Hepatocyte (in vitro differentiated cells): ENCODE results near the gene AGAP6. TPM values are rescaled to one million over a fixed set of nuclear protein-coding genes. Genes with fewer than 3 reads are reported as not detected.
"Not testable (repeated sequence)": the region's sequence is repeated elsewhere in the genome, so short reads cannot be mapped to it uniquely, and the experiment has no call there.

Source experiments
- DNase-seq: peaks from one replicate; pipeline ENCODE4 v3.0.0-alpha.2; 2016; ENCODE audit warnings: low spot score
- H2AFZ ChIP-seq: fragments of 200-600 bp; sonication (generic); 2 replicates; pipeline ENCODE4 v1.6.0; 2016; ENCODE audit warnings: antibody characterized with exemption, mild to moderate bottlenecking
- H3K27ac ChIP-seq: fragments of 200-600 bp; sonication (generic); 2 replicates; pipeline ENCODE4 v1.5.1; 2016; ENCODE audit warnings: mild to moderate bottlenecking
- H3K27me3 ChIP-seq: fragments of 200-600 bp; sonication (generic); 2 replicates; pipeline ENCODE4 v1.6.1; 2016
- H3K36me3 ChIP-seq: fragments of 200-600 bp; sonication (generic); replicated peaks from 2 replicates; pipeline ENCODE4 v1.5.1; 2016; ENCODE audit warnings: low read depth; ENCODE audit not compliant: insufficient read depth
- H3K4me1 ChIP-seq: fragments of 200-600 bp; sonication (generic); 2 replicates; pipeline ENCODE4 v1.5.1; 2016; ENCODE audit warnings: mild to moderate bottlenecking, moderate library complexity; ENCODE audit not compliant: insufficient read depth
- H3K4me2 ChIP-seq: fragments of 200-600 bp; sonication (generic); 2 replicates; pipeline ENCODE4 v1.6.0; 2016
- H3K4me3 ChIP-seq: fragments of 200-600 bp; sonication (generic); 2 replicates; pipeline ENCODE4 v1.5.1; 2016; ENCODE audit warnings: mild to moderate bottlenecking
- H3K79me2 ChIP-seq: fragments of 200-600 bp; sonication (generic); 2 replicates; pipeline ENCODE4 v1.6.0; 2017; ENCODE audit warnings: mild to moderate bottlenecking
- H3K9me2 ChIP-seq: fragments of 200-600 bp; sonication (generic); replicated peaks from 2 replicates; pipeline ENCODE4 v1.6.0; 2017; ENCODE audit warnings: mild to moderate bottlenecking; ENCODE audit not compliant: insufficient read depth
- H3K9me3 ChIP-seq: fragments of 200-600 bp; sonication (generic); 2 replicates; pipeline ENCODE4 v1.5.1; 2016; ENCODE audit warnings: low read depth, mild to moderate bottlenecking
- H4K20me1 ChIP-seq: fragments of 200-600 bp; sonication (generic); 2 replicates; pipeline ENCODE4 v1.6.0; 2016; ENCODE audit warnings: mild to moderate bottlenecking; ENCODE audit not compliant: insufficient read depth, poor library complexity, severe bottlenecking
- EZH2 ChIP-seq: fragments of 200-600 bp; sonication (generic); IDR thresholded peaks from 2 replicates; pipeline ENCODE4 v1.6.1; 2016; ENCODE audit warnings: antibody characterized with exemption, mild to moderate bottlenecking, borderline replicate concordance
- EZH2phosphoT487 ChIP-seq: fragments of 200-600 bp; sonication (generic); IDR thresholded peaks from one replicate; pipeline ENCODE4 v1.6.1; 2018; ENCODE audit warnings: antibody characterized with exemption, mild to moderate bottlenecking, low read depth, moderate library complexity; ENCODE audit not compliant: unreplicated experiment, severe bottlenecking
- WGBS: methylation state at CpG from one replicate; pipeline ENCODE4 v1.1.6; 2016; ENCODE audit warnings: low lambda C conversion rate; ENCODE audit errors: missing lambda C conversion rate; 5-methylcytosine and 5-hydroxymethylcytosine counted together
- polyA plus RNA-seq: library from polyadenylated mRNA; unstranded; fragments of >200 nt; fragmentation: Nextera tagmentation; extraction: Ambion mirVana; gene quantifications from 2 replicates; pipeline ENCODE4 v1.2.1, GENCODE V29; 2016
- total RNA-seq: library from RNA; depleted of rRNA; stranded (reverse); fragments of >200 nt; gene quantifications from 2 replicates; pipeline ENCODE4 v1.2.3, GENCODE V29; 2014
- TF ChIP-seq, protein P1 (sequence below): fragments of 200-600 bp; sonication (generic); IDR thresholded peaks from 2 replicates; pipeline ENCODE4 v1.5.1; 2016; ENCODE audit warnings: antibody characterized with exemption, mild to moderate bottlenecking; ENCODE audit not compliant: poor library complexity

The AGAP6 gene
- total and polyA plus RNA-seq, 2 experiments from 2014 or later: 6.2 to 7.6 TPM

GRCh38 chr10:50044941-50045664 lies 56.9 kb downstream of the AGAP6 start:
- H3K36me3 ChIP-seq: no peaks in the 10 kb centered on the region
- DNase-seq: no peak
- 61% methylated on average over 5 of the region's 5 CpGs for WGBS
- H3K9me2 ChIP-seq: no peaks in the 10 kb centered on the region
- H3K4me2 ChIP-seq: no peak overlapping the region
- H2AFZ ChIP-seq: no peak overlapping the region
- no peak overlapping the region for H3K4me3 ChIP-seq
- H4K20me1 ChIP-seq: no peaks in the 10 kb centered on the region
- no peaks in the 10 kb centered on the region for H3K79me2 ChIP-seq
- TF ChIP-seq EZH2 (no peak), EZH2phosphoT487 (no peak)
- TF ChIP-seq, protein P1, sequence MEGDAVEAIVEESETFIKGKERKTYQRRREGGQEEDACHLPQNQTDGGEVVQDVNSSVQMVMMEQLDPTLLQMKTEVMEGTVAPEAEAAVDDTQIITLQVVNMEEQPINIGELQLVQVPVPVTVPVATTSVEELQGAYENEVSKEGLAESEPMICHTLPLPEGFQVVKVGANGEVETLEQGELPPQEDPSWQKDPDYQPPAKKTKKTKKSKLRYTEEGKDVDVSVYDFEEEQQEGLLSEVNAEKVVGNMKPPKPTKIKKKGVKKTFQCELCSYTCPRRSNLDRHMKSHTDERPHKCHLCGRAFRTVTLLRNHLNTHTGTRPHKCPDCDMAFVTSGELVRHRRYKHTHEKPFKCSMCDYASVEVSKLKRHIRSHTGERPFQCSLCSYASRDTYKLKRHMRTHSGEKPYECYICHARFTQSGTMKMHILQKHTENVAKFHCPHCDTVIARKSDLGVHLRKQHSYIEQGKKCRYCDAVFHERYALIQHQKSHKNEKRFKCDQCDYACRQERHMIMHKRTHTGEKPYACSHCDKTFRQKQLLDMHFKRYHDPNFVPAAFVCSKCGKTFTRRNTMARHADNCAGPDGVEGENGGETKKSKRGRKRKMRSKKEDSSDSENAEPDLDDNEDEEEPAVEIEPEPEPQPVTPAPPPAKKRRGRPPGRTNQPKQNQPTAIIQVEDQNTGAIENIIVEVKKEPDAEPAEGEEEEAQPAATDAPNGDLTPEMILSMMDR: no peak
- no peaks in the 10 kb centered on the region for H3K9me3 ChIP-seq
- no peaks in the 10 kb centered on the region for H3K4me1 ChIP-seq
- no peak overlapping the region for H3K27ac ChIP-seq
- H3K27me3 ChIP-seq: no peaks in the 10 kb centered on the region

GRCh38 chr10:50046457-50046856 lies 58.3 kb downstream of the AGAP6 start:
- 68% methylated on average over 9 of the region's 9 CpGs for WGBS
- not testable (repeated sequence) for H4K20me1 ChIP-seq, H3K4me1 ChIP-seq, H3K79me2 ChIP-seq, H3K9me2 ChIP-seq, H3K4me2 ChIP-seq, H2AFZ ChIP-seq, H3K27ac ChIP-seq, H3K4me3 ChIP-seq, H3K36me3 ChIP-seq, H3K9me3 ChIP-seq, H3K27me3 ChIP-seq, DNase-seq

DNA sequence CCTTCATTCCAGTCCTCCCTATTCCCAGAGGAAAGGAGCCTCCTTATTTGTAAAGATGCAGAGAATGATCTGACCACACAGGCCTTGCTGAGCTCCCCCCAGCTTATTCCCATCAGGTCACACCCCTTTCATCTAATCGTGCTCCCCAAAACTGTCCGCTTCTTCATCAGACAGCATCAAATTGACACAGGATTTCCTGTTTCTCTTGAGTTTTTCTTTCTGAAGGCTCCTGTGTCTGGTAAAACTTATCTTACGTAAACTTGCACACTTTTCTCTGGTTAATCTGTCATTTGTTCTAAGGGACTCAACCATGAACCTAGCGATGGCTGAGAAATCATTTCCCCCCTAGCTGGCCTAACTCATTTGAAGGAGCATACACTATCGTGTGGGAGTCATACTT lies 59.4 kb downstream of the AGAP6 start:
- H3K27ac ChIP-seq, H3K36me3 ChIP-seq, H3K4me3 ChIP-seq, H3K9me2 ChIP-seq, H4K20me1 ChIP-seq, H3K79me2 ChIP-seq, H3K4me1 ChIP-seq, H3K4me2 ChIP-seq, H3K27me3 ChIP-seq, DNase-seq, H2AFZ ChIP-seq, H3K9me3 ChIP-seq: not testable (repeated sequence)
- 89% methylated on average over 5 of the region's 5 CpGs for WGBS

DNA sequence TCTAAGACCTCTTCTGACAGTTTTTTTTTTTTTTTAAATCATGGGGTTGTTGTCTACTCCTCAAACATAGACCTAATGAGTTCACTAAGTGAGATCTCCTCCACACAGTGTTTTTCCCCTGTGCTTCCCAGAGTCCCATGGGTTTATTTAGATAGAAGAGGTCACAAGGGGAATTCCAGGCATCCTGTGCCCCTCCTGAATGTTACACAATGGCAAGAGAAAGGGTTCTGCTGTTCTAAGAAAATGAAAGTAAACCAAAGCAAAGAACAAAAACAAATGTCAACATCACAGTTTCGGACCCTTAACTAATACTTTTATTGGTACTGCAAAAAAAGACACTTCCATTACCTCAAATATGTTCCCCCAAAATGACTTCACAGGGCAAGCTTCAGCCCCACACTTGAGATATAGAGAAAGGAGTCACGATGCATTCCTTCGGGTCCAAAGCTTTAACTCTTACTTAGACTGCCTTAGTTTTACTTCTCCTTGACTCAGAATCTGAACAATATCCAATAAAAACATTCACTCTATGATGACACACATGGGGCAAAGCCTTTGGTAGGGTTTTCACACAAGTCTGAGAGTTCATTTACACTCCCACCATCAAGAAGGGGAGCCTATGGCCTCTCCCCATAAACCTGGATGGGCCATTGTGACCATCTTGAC lies 63.9 kb downstream of the AGAP6 start:
- peak; percentile 10 for DNase-seq
- not testable (repeated sequence) for H4K20me1 ChIP-seq, H3K79me2 ChIP-seq, H3K4me2 ChIP-seq, H3K9me2 ChIP-seq, H3K9me3 ChIP-seq, H2AFZ ChIP-seq, H3K27ac ChIP-seq, H3K4me3 ChIP-seq, H3K27me3 ChIP-seq, H3K4me1 ChIP-seq, H3K36me3 ChIP-seq
- WGBS: 63% methylated on average over 3 of the region's 3 CpGs

DNA sequence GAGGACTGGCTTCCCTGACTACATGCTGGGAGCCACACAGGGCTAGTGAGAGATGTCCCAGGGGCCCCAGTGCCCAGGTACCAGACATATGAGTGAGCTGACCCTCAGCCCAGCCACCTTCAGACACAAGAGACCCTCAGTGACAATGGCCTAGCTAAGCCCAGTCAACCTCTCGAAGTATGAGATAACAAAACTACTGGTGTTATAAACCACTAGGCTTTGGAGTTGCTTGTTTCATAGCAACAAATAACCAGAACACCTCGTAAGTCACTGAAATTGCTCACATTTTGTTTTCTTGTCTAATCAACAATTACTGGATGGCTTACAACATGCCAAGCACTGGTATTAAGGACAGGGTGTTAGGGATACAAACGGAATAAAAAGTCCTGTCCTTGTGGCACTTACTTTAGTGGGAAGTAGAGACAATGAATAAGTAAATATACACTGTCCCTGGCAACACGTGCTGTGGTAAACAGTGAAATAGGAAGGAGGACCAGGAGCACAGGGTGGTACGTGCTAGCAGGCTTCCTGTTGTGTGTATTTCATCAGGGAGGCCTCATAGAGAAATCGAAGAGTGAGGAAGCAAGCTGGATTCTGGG lies 64.7 kb downstream of the AGAP6 start:
- DNase-seq, H3K4me3 ChIP-seq, H3K9me2 ChIP-seq, H3K4me2 ChIP-seq, H3K79me2 ChIP-seq, H3K27ac ChIP-seq, H3K9me3 ChIP-seq, H3K4me1 ChIP-seq, H3K27me3 ChIP-seq, H4K20me1 ChIP-seq, H2AFZ ChIP-seq, H3K36me3 ChIP-seq: not testable (repeated sequence)
- WGBS: 67% methylated on average over 6 of the region's 6 CpGs

GRCh38 chr10:50055494-50056292 lies 67.5 kb downstream of the AGAP6 start:
- DNase-seq, H3K27ac ChIP-seq, H4K20me1 ChIP-seq, H3K79me2 ChIP-seq, H3K36me3 ChIP-seq, H3K27me3 ChIP-seq, H3K4me1 ChIP-seq, H2AFZ ChIP-seq, H3K9me3 ChIP-seq, H3K4me3 ChIP-seq, H3K9me2 ChIP-seq, H3K4me2 ChIP-seq: not testable (repeated sequence)
- WGBS: 80% methylated on average over 5 of the region's 5 CpGs

- H3K36me3 ChIP-seq, H4K20me1 ChIP-seq, H3K4me3 ChIP-seq, H3K4me2 ChIP-seq, H3K9me3 ChIP-seq, H3K27me3 ChIP-seq, H3K9me2 ChIP-seq, H3K4me1 ChIP-seq, H2AFZ ChIP-seq, H3K79me2 ChIP-seq: not testable (repeated sequence)
- peak overlapping the region; percentile 80 for H3K27ac ChIP-seq
- peak; percentile 8 for DNase-seq
- WGBS: 58% methylated on average over 8 of the region's 8 CpGs
Observed at GRCh38 chr10:50056654-50057053, 68.4 kb downstream of the AGAP6 start.
